Measurements from ENCODE around the gene SLC25A12.
A peak's percentile ranks its signal among the peaks of the same experiment; 100 is the strongest.
"Not testable (repeated sequence)": the region's sequence is repeated elsewhere in the genome, so short reads cannot be mapped to it uniquely, and the experiment has no call there.

The SLC25A12 gene

GRCh38 chr2:171813126-171813525 is 80.9 kb downstream of the SLC25A12 start:
- no peak for DNase-seq (ENCODE audit: low read depth)
- no peak overlapping the region for H3K4me3 ChIP-seq (ENCODE audit: low read length)
- TF ChIP-seq CTCF (conservative IDR thresholded peaks at IDR 0.05; ENCODE audit: low read length): no peak

- peak; percentile 56 for TF ChIP-seq CTCF (conservative IDR thresholded peaks at IDR 0.05; ENCODE audit: low read length)
- no peak overlapping the region for H3K4me3 ChIP-seq (ENCODE audit: low read length)
- DNase-seq (ENCODE audit: low read depth): peak; percentile 44
These were observed 82.8 kb downstream of the SLC25A12 start for GRCh38 chr2:171811245-171811628.

- TF ChIP-seq CTCF (conservative IDR thresholded peaks at IDR 0.05; ENCODE audit: low read length): no peak
- H3K4me3 ChIP-seq (ENCODE audit: low read length): no peak overlapping the region
- no peak for DNase-seq (ENCODE audit: low read depth)
These were observed 83.4 kb downstream of the SLC25A12 start for GRCh38 chr2:171810422-171811244.

GRCh38 chr2:171808885-171809284 is 85.2 kb downstream of the SLC25A12 start:
- H3K4me3 ChIP-seq (ENCODE audit: low read length); DNase-seq (ENCODE audit: low read depth): not testable (repeated sequence)

- no peak for DNase-seq (ENCODE audit: low read depth)
- TF ChIP-seq CTCF (conservative IDR thresholded peaks at IDR 0.05; ENCODE audit: low read length): no peak
- H3K4me3 ChIP-seq (ENCODE audit: low read length): no peak overlapping the region
These were observed 86.1 kb downstream of the SLC25A12 start for GRCh38 chr2:171807831-171808393.

GRCh38 chr2:171807119-171807518 is 86.9 kb downstream of the SLC25A12 start:
- TF ChIP-seq CTCF (conservative IDR thresholded peaks at IDR 0.05; ENCODE audit: low read length): no peak
- H3K4me3 ChIP-seq (ENCODE audit: low read length): no peak overlapping the region
- no peak for DNase-seq (ENCODE audit: low read depth)

GRCh38 chr2:171804456-171804855 is 89.6 kb downstream of the SLC25A12 start:
- TF ChIP-seq CTCF (conservative IDR thresholded peaks at IDR 0.05; ENCODE audit: low read length): no peak
- no peak overlapping the region for H3K4me3 ChIP-seq (ENCODE audit: low read length)
- DNase-seq (ENCODE audit: low read depth): no peak

All from AG10803 (cell line).